RCC 7860 (cell line): Measurements from ENCODE around the gene PDCL2.
A peak's percentile ranks its signal among the peaks of the same experiment; 100 is the strongest.
"Not testable (repeated sequence)": the region's sequence is repeated elsewhere in the genome, so short reads cannot be mapped to it uniquely, and the experiment has no call there.

Experiments used
- DNase-seq: peaks from one replicate; pipeline ENCODE4 v3.0.0-alpha.2; 2015; ENCODE audit warnings: low spot score
- FAIRE-seq: peaks from 2 replicates; lab custom pipeline; 2012; peaks lifted over from hg19 to GRCh38; lab: Jason Lieb, UNC

PDCL2 gene

GRCh38 chr4:55592014-55592413, at the start of gene PDCL2:
Gene PDCL2, minus strand, starts transcription at chr4:55592245. Its CDS starts 136 bp downstream, at chr4:55592109.
- FAIRE-seq (no peak), DNase-seq (no peak)

- FAIRE-seq (no peak), DNase-seq (no peak)
Measured at GRCh38 chr4:55637272-55637820, 45.3 kb upstream of the PDCL2 start.

- FAIRE-seq, result no peak
Measured at GRCh38 chr4:55636656-55636999, 44.6 kb upstream of the PDCL2 start.

GRCh38 chr4:55635741-55636655, 44.0 kb upstream of the PDCL2 start, which contains the start of gene NMU:
Gene NMU, minus strand, starts transcription at chr4:55636298. Its CDS starts 106 bp downstream, at chr4:55636192.
- DNase-seq, result peak; percentile 9
- no peak for FAIRE-seq

More at GRCh38 chr4:55636656-55636999, 44.6 kb upstream of the PDCL2 start:
- no peak for DNase-seq

- no peak for FAIRE-seq
- DNase-seq, result no peak
Measured at GRCh38 chr4:55635282-55635681, 43.2 kb upstream of the PDCL2 start.

GRCh38 chr4:55634417-55635128, 42.5 kb upstream of the PDCL2 start:
- FAIRE-seq (no peak), DNase-seq (no peak)

- DNase-seq (no peak), FAIRE-seq (no peak)
Measured at GRCh38 chr4:55633903-55634302, 41.9 kb upstream of the PDCL2 start.

- no peak for DNase-seq
- no peak for FAIRE-seq
Measured at GRCh38 chr4:55625835-55626234, 33.8 kb upstream of the PDCL2 start.

- DNase-seq, FAIRE-seq: not testable (repeated sequence)
Measured at GRCh38 chr4:55624063-55624462, 32.0 kb upstream of the PDCL2 start.

GRCh38 chr4:55618546-55619143, 26.6 kb upstream of the PDCL2 start:
- FAIRE-seq (no peak), DNase-seq (no peak)

- DNase-seq, result no peak
- FAIRE-seq, result no peak
Measured at GRCh38 chr4:55617587-55618197, 25.6 kb upstream of the PDCL2 start.

- DNase-seq (no peak), FAIRE-seq (no peak)
Measured at GRCh38 chr4:55615008-55615407, 23.0 kb upstream of the PDCL2 start.

GRCh38 chr4:55613621-55614020, 21.6 kb upstream of the PDCL2 start:
- DNase-seq (no peak), FAIRE-seq (no peak)

GRCh38 chr4:55612341-55612740, 20.3 kb upstream of the PDCL2 start:
- FAIRE-seq (no peak), DNase-seq (no peak)

GRCh38 chr4:55611358-55612059, 19.5 kb upstream of the PDCL2 start:
- FAIRE-seq (no peak), DNase-seq (no peak)

GRCh38 chr4:55610381-55610780, 18.3 kb upstream of the PDCL2 start:
- DNase-seq, result no peak
- FAIRE-seq, result no peak

GRCh38 chr4:55609393-55609866, 17.4 kb upstream of the PDCL2 start:
- FAIRE-seq, result no peak
- DNase-seq, result no peak

- DNase-seq (no peak), FAIRE-seq (no peak)
Measured at GRCh38 chr4:55608591-55608990, 16.5 kb upstream of the PDCL2 start.

- DNase-seq (no peak), FAIRE-seq (no peak)
Measured at GRCh38 chr4:55604996-55605395, 13.0 kb upstream of the PDCL2 start.

- FAIRE-seq (no peak), DNase-seq (no peak)
Measured at GRCh38 chr4:55600640-55601039, 8.6 kb upstream of the PDCL2 start.
